H9 (cell line): Measurements from ENCODE around the gene SELENOM. TPM values are rescaled to one million over a fixed set of nuclear protein-coding genes. Genes with fewer than 3 reads are reported as not detected.

Experiments
- DNase-seq: peaks from one replicate; pipeline ENCODE4 v3.0.0-alpha.2; 2017
- H2AFZ ChIP-seq: one replicate; pipeline ENCODE4 v1.6.1; 2013; ENCODE audit warnings: mild to moderate bottlenecking, low read length, control low read depth, moderate library complexity
- H2AK5ac ChIP-seq: 2 replicates; pipeline ENCODE4 v1.6.1; 2013; ENCODE audit warnings: low read length, control low read depth, mixed read lengths; ENCODE audit not compliant: insufficient read length
- H2BK120ac ChIP-seq: one replicate; pipeline ENCODE4 v1.6.1; 2013; ENCODE audit warnings: low read depth, mild to moderate bottlenecking, low read length, control low read depth, inconsistent platforms; ENCODE audit not compliant: poor library complexity, severe bottlenecking
- H2BK12ac ChIP-seq: 2 replicates; pipeline ENCODE4 v1.6.1; 2013; ENCODE audit warnings: low read length, control low read depth, mixed read lengths, low read depth; ENCODE audit not compliant: insufficient read length
- H2BK15ac ChIP-seq: 2 replicates; pipeline ENCODE4 v1.6.1; 2013; ENCODE audit warnings: low read depth, low read length, control low read depth
- H2BK20ac ChIP-seq: one replicate; pipeline ENCODE4 v1.6.1; 2013; ENCODE audit warnings: low read depth, mild to moderate bottlenecking, low read length, control low read depth, inconsistent platforms; ENCODE audit not compliant: poor library complexity, severe bottlenecking
- H2BK5ac ChIP-seq: 2 replicates; pipeline ENCODE4 v1.6.1; 2013; ENCODE audit warnings: low read length, control low read depth, mixed read lengths; ENCODE audit not compliant: insufficient read length
- H3K14ac ChIP-seq: 2 replicates; pipeline ENCODE4 v1.6.1; 2013; ENCODE audit warnings: low read length, control low read depth; ENCODE audit not compliant: insufficient read depth
- H3K18ac ChIP-seq: 2 replicates; pipeline ENCODE4 v1.6.1; 2013; ENCODE audit warnings: low read depth, mild to moderate bottlenecking, mixed read lengths, low read length, control low read depth; ENCODE audit not compliant: insufficient read length
- H3K23ac ChIP-seq: 2 replicates; pipeline ENCODE4 v1.6.1; 2013; ENCODE audit warnings: low read length, control low read depth, mixed read lengths, low read depth; ENCODE audit not compliant: insufficient read length
- H3K23me2 ChIP-seq: 2 replicates; pipeline ENCODE4 v1.6.1; 2013; ENCODE audit warnings: low read depth, mild to moderate bottlenecking, mixed read lengths, low read length, control low read depth; ENCODE audit not compliant: insufficient read length, poor library complexity, severe bottlenecking
- H3K27ac ChIP-seq: 2 replicates; pipeline ENCODE4 v1.5.1; 2013; ENCODE audit warnings: low read length, control low read depth, mixed read lengths, low read depth; ENCODE audit not compliant: insufficient read length
- H3K27me3 ChIP-seq: 2 replicates; pipeline ENCODE4 v1.6.1; 2013; ENCODE audit warnings: low read length, control low read depth, inconsistent platforms; ENCODE audit not compliant: insufficient read depth
- H3K4ac ChIP-seq: 2 replicates; pipeline ENCODE4 v1.6.1; 2013; ENCODE audit warnings: low read depth, mild to moderate bottlenecking, control low read depth, inconsistent platforms, low read length, moderate library complexity
- H3K4me1 ChIP-seq: 2 replicates; pipeline ENCODE4 v1.6.1; 2013; ENCODE audit warnings: low read length, control low read depth, inconsistent platforms; ENCODE audit not compliant: insufficient read depth
- H3K4me2 ChIP-seq: 2 replicates; pipeline ENCODE4 v1.6.1; 2013; ENCODE audit warnings: low read length, control low read depth, mixed read lengths; ENCODE audit not compliant: insufficient read length, insufficient read depth
- H3K56ac ChIP-seq: 2 replicates; pipeline ENCODE4 v1.6.1; 2013; ENCODE audit warnings: low read depth, mild to moderate bottlenecking, mixed read lengths, low read length, control low read depth; ENCODE audit not compliant: insufficient read length
- H3K79me1 ChIP-seq: 2 replicates; pipeline ENCODE4 v1.6.1; 2013; ENCODE audit warnings: low read depth, mild to moderate bottlenecking, moderate library complexity, low read length, control low read depth, inconsistent platforms; ENCODE audit not compliant: insufficient read depth, poor library complexity, severe bottlenecking
- H3K79me2 ChIP-seq: 2 replicates; pipeline ENCODE4 v1.6.1; 2013; ENCODE audit warnings: low read length, control low read depth, inconsistent platforms; ENCODE audit not compliant: insufficient read depth
- H3K9ac ChIP-seq: 2 replicates; pipeline ENCODE4 v1.6.1; 2013; ENCODE audit warnings: low read length, control low read depth, mixed read lengths; ENCODE audit not compliant: insufficient read length; ENCODE audit errors: extremely low read depth
- H3K9me3 ChIP-seq: one replicate; pipeline ENCODE4 v1.6.1; 2013; ENCODE audit warnings: low read depth, low read length, inconsistent platforms; ENCODE audit not compliant: control insufficient read depth
- H3T11ph ChIP-seq: one replicate; pipeline ENCODE4 v1.6.1; 2013; ENCODE audit warnings: mild to moderate bottlenecking, low read length, control low read depth, inconsistent platforms
- H4K20me1 ChIP-seq: one replicate; pipeline ENCODE4 v1.6.1; 2013; ENCODE audit not compliant: control insufficient read depth, insufficient read length, insufficient read depth
- H4K5ac ChIP-seq: 2 replicates; pipeline ENCODE4 v1.6.1; 2013; ENCODE audit warnings: low read depth, mild to moderate bottlenecking, mixed read lengths, low read length, control low read depth; ENCODE audit not compliant: insufficient read length
- H4K8ac ChIP-seq: replicated peaks from 2 replicates; pipeline ENCODE4 v1.6.1; 2013; ENCODE audit warnings: low read length, control low read depth, mixed read lengths, low read depth; ENCODE audit not compliant: insufficient read length
- H4K91ac ChIP-seq: 2 replicates; pipeline ENCODE4 v1.6.1; 2013; ENCODE audit warnings: low read depth, mild to moderate bottlenecking, moderate library complexity, mixed read lengths, low read length, control low read depth; ENCODE audit not compliant: insufficient read length
- H3K27ac Mint-ChIP-seq, 3 experiments: 2 replicates in 2 of 3; 3 replicates in 1 of 3; pipeline ENCODE4 v1.8.0; 2020 to 2021; ENCODE audit warnings: mixed read lengths in 3 of 3, mild to moderate bottlenecking in 1 of 3, moderate library complexity in 1 of 3
- H3K27me3 Mint-ChIP-seq: 2 replicates; pipeline ENCODE4 v1.8.0; 2021; ENCODE audit warnings: low read depth, mild to moderate bottlenecking, moderate library complexity, mixed read lengths
- H3K36me3 Mint-ChIP-seq, 3 experiments: 2 replicates in 2 of 3; 3 replicates in 1 of 3; pipeline ENCODE4 v1.8.0; 2020 to 2021; ENCODE audit warnings: low read depth in 3 of 3, mixed read lengths in 3 of 3; ENCODE audit not compliant: insufficient read depth in 1 of 3
- H3K4me1 Mint-ChIP-seq, 2 experiments: 2 replicates each; pipeline ENCODE4 v1.8.0; 2020; ENCODE audit warnings: mixed read lengths in 2 of 2
- H3K4me3 Mint-ChIP-seq, 2 experiments: 2 replicates in 1 of 2; 3 replicates in 1 of 2; pipeline ENCODE4 v1.8.0; 2020 to 2021; ENCODE audit warnings: mild to moderate bottlenecking in 2 of 2, mixed read lengths in 2 of 2, moderate library complexity in 1 of 2
- H3K9me3 Mint-ChIP-seq, 2 experiments: 2 replicates in 1 of 2; 3 replicates in 1 of 2; pipeline ENCODE4 v1.8.0; 2020; ENCODE audit warnings: mild to moderate bottlenecking in 2 of 2, mixed read lengths in 2 of 2, moderate library complexity in 1 of 2
- CTCF ChIP-seq: fragments of 200-600 bp; sonication (generic); conservative IDR thresholded peaks from 3 replicates; pipeline ENCODE4 v1.8.0; 2021; ENCODE audit warnings: antibody characterized with exemption, mild to moderate bottlenecking
- WGBS: extraction: QIAGEN DNeasy Blood & Tissue Kit; methylation state at CpG from one replicate; pipeline ENCODE4 v1.1.7; 2013; ENCODE audit warnings: missing lambda C conversion rate, low lambda C conversion rate, mixed read lengths; ENCODE audit not compliant: insufficient read length; ENCODE audit errors: extremely low coverage; 5-methylcytosine and 5-hydroxymethylcytosine counted together
- total RNA-seq: library from RNA; stranded (reverse); gene quantifications from 2 replicates; pipeline ENCODE4 v1.2.1, GENCODE V29; 2021

The SELENOM gene
- total RNA-seq, 1 experiment from 2014 or later: 18.6 TPM

- Histone ChIP-seq H3K4me2 (no peak overlapping the region), H3K27ac (no peak overlapping the region), H3K56ac (no peak overlapping the region), H2BK120ac (no peak overlapping the region), H4K91ac (no peak overlapping the region), H2BK12ac (no peak overlapping the region), H2BK20ac (no peak overlapping the region), H3T11ph (no peak overlapping the region), H3K23ac (no peak overlapping the region), H3K27me3 (no peaks in the 10 kb centered on the region), H3K79me1 (no peaks in the 10 kb centered on the region), H4K20me1 (no peaks in the 10 kb centered on the region), H3K23me2 (peaks cover 6% of the 10 kb centered on the region), H2AFZ (no peak overlapping the region), H2AK5ac (no peak overlapping the region), H2BK15ac (no peak overlapping the region), H3K9ac (no peak overlapping the region), H3K9me3 (no peaks in the 10 kb centered on the region), H4K5ac (no peak overlapping the region), H3K4ac (no peak overlapping the region), H3K4me1 (0 out of 2 replicates have a peak, but pooled peaks cover 3% of the 10 kb centered on the region), H4K8ac (no peak overlapping the region), H3K14ac (no peak overlapping the region; the same call in 1 of the 2 replicates), H3K18ac (no peak overlapping the region), H3K79me2 (no peaks in the 10 kb centered on the region), H2BK5ac (no peak overlapping the region)
- Mint-ChIP-seq H3K9me3 (no peaks in the 10 kb centered on the region; a peak in 1 of 5 replicates), H3K36me3 (peaks cover 3 to 9% (median 3%) of the 10 kb centered on the region in 3 experiments; a peak in 4 of 7 replicates), H3K27me3 (peaks cover 1% of the 10 kb centered on the region), H3K4me3 (no peak overlapping the region), H3K27ac (no peak overlapping the region), H3K4me1 (peaks cover 4 to 29% of the 10 kb centered on the region in 2 experiments)
- WGBS: no CpG with 5 or more reads among the region's 34 CpGs
- no peak for DNase-seq
- TF ChIP-seq CTCF: no peak
Observed at GRCh38 chr22:31099841-31100761, 7.3 kb downstream of the SELENOM start.
